HL-60/S4 treated with phorbol 12-myristate 13-acetate at 8.2 ng/mL for 4 days and 3 days (cell line): ENCODE data around the gene CLCNKA.
"Not testable (repeated sequence)": the region's sequence is repeated elsewhere in the genome, so short reads cannot be mapped to it uniquely, and the experiment has no call there.

ENCODE experiments used
- in situ Hi-C: fragments of 300-500 bp; cut with MboI; formaldehyde crosslinking; loops from 2 replicates; pipeline ENCODE4 v1.15.0; 2022; ENCODE audit warnings: low sequenced_read_pairs

CLCNKA gene

GRCh38 chr1:15997076-15997585 is 24.7 kb upstream of the CLCNKA start:
- in situ Hi-C loops = no loop called here

GRCh38 chr1:15997637-15998280 is 24.1 kb upstream of the CLCNKA start:
- in situ Hi-C loops = no loop called here

- in situ Hi-C loops = no loop called here
Measured at GRCh38 chr1:15998929-15999328, 22.9 kb upstream of the CLCNKA start.

- in situ Hi-C loops = not testable (repeated sequence)
Measured at GRCh38 chr1:16001274-16001673, 20.6 kb upstream of the CLCNKA start.

GRCh38 chr1:16005597-16005996 is 16.2 kb upstream of the CLCNKA start:
- in situ Hi-C loops = no loop called here

GRCh38 chr1:16006010-16006409 is 15.8 kb upstream of the CLCNKA start:
- in situ Hi-C loops = no loop called here

- in situ Hi-C loops = no loop called here
Measured at GRCh38 chr1:16006552-16007485, 15.0 kb upstream of the CLCNKA start.

- in situ Hi-C loops = no loop called here
Measured at GRCh38 chr1:16007671-16008341, 14.0 kb upstream of the CLCNKA start.

- in situ Hi-C loops = no loop called here
Measured at GRCh38 chr1:16009030-16009460, 12.8 kb upstream of the CLCNKA start.

- in situ Hi-C loops = no loop called here
Measured at GRCh38 chr1:16009678-16010077, 12.2 kb upstream of the CLCNKA start.

GRCh38 chr1:16010837-16011236 is 11.0 kb upstream of the CLCNKA start:
- in situ Hi-C loops = no loop called here

GRCh38 chr1:16011936-16012589 is 9.8 kb upstream of the CLCNKA start:
- in situ Hi-C loops = no loop called here

- in situ Hi-C loops = no loop called here
Measured at GRCh38 chr1:16012590-16013219, 9.1 kb upstream of the CLCNKA start.

GRCh38 chr1:16013220-16013907 is 8.5 kb upstream of the CLCNKA start:
- in situ Hi-C loops = no loop called here

GRCh38 chr1:16013908-16014258 is 8.0 kb upstream of the CLCNKA start:
- in situ Hi-C loops = no loop called here

- in situ Hi-C loops = no loop called here
Measured at GRCh38 chr1:16014509-16015482, 7.0 kb upstream of the CLCNKA start.

GRCh38 chr1:16015491-16015890 is 6.3 kb upstream of the CLCNKA start:
- in situ Hi-C loops = no loop called here

- in situ Hi-C loops = no loop called here
Measured at GRCh38 chr1:16015960-16016901, 5.6 kb upstream of the CLCNKA start.
